ENCODE measurements around the gene PMP22. TPM values are rescaled to one million over a fixed set of nuclear protein-coding genes. Genes with fewer than 3 reads are reported as not detected.

PMP22 gene
- total RNA-seq, 3 donors from 2014 or later (not counting 1 experiment from before 2014, with no cell fraction given), result 5.7 TPM; not detected in 2

DNA sequence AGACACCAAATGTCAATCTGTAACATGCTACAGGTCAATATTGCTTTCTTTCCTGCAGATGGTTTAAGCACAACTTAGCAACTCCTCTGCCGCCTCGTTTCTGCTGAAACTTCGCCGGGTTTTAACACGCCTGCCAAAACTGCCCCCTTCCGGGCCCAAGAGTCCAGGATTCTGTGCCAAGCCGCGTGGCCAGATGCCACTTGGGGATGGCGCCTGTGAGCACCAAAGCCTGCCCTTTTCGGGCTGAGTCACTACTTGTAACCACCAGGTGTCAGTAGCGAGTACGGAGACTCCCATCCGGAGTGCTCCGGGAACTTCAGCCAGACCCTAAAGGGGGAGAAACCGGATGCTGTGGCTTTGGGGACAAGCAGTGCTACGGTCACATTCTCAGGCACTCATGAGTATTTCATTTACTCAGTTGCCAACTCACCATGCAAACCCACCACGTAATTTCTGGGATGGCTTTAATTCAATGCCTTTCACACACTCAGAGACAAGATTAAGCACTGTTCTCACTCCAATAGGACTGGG lies 7.8 kb downstream of the PMP22 start:
- intact Hi-C loops (cut with micrococcal nuclease), result loop anchor here (10.0 kb wide), 1 partner anchor 247 kb away; no protein-coding TSS in a partner anchor
- H3K27me3 ChIP-seq (ENCODE audit: control insufficient read depth, insufficient read depth, low read length), result peaks cover 10% of the 10 kb centered on the region
- H3K4me1 ChIP-seq (ENCODE audit: control insufficient read depth, insufficient read depth, low read length), result peaks cover 17% of the 10 kb centered on the region
- TF ChIP-seq, protein P1, sequence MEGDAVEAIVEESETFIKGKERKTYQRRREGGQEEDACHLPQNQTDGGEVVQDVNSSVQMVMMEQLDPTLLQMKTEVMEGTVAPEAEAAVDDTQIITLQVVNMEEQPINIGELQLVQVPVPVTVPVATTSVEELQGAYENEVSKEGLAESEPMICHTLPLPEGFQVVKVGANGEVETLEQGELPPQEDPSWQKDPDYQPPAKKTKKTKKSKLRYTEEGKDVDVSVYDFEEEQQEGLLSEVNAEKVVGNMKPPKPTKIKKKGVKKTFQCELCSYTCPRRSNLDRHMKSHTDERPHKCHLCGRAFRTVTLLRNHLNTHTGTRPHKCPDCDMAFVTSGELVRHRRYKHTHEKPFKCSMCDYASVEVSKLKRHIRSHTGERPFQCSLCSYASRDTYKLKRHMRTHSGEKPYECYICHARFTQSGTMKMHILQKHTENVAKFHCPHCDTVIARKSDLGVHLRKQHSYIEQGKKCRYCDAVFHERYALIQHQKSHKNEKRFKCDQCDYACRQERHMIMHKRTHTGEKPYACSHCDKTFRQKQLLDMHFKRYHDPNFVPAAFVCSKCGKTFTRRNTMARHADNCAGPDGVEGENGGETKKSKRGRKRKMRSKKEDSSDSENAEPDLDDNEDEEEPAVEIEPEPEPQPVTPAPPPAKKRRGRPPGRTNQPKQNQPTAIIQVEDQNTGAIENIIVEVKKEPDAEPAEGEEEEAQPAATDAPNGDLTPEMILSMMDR (IDR thresholded peaks at IDR 0.05), result peak; percentile 83
- no peaks in the 10 kb centered on the region for H3K36me3 ChIP-seq (ENCODE audit: control insufficient read depth, insufficient read depth, low read length)
- no peaks in the 10 kb centered on the region for H3K36me3 Mint-ChIP-seq
- no peaks in the 10 kb centered on the region for H3K9me3 ChIP-seq (ENCODE audit: control insufficient read depth, insufficient read depth, low read length)
- ATAC-seq (peak; percentile 49 to 72 (median 70)), DNase-seq (peak; percentile 36 to 77)
- H3K9me3 Mint-ChIP-seq, result no peaks in the 10 kb centered on the region
- no peak overlapping the region for H3K27ac Mint-ChIP-seq
- no peak overlapping the region for H3K27ac ChIP-seq (ENCODE audit: low read length)
- H3K4me3 ChIP-seq (ENCODE audit: low read length), result no peak overlapping the region
- H3K27me3 Mint-ChIP-seq (ENCODE audit: low read depth in 2 of 2), result peaks cover 39 to 63% of the 10 kb centered on the region in 2 donors
- 1% methylated on average over 17 of the region's 17 CpGs for WGBS (ENCODE audit: insufficient coverage)
- H3K4me1 Mint-ChIP-seq, result peaks cover 10% of the 10 kb centered on the region in 2 donors
- H3K4me3 Mint-ChIP-seq, result no peak overlapping the region

DNA sequence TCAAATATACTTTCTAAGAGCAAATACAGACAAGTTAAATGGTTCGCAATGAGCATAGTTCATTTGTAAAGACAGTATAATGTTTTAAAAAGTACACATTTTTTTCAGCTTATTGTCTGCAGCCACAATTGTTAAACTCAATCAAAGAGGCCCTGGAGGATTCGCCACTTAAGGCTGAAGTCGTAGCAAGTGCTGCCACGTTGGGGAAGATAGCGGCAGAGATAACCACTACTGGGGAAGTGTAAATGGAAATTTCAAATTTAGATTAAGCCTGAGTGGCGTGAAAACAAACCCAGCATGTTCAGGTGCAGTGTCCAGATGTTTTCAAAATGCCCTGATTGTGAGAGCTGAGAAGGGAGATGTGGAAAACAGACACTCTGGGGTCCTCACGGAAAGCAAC lies 8.4 kb downstream of the PMP22 start:
- no peak overlapping the region for H3K27ac ChIP-seq (ENCODE audit: low read length)
- WGBS (ENCODE audit: insufficient coverage), result 29% methylated on average over 6 of the region's 7 CpGs
- Mint-ChIP-seq H3K4me3 (no peak overlapping the region), H3K4me1 (peaks cover 10% of the 10 kb centered on the region in 2 donors), H3K9me3 (no peaks in the 10 kb centered on the region), H3K27me3 (ENCODE audit: low read depth in 2 of 2) (peaks cover 36 to 56% of the 10 kb centered on the region in 2 donors), H3K36me3 (no peaks in the 10 kb centered on the region), H3K27ac (no peak overlapping the region)
- peaks cover 17% of the 10 kb centered on the region for H3K4me1 ChIP-seq (ENCODE audit: control insufficient read depth, insufficient read depth, low read length)
- peaks cover 8% of the 10 kb centered on the region for H3K27me3 ChIP-seq (ENCODE audit: control insufficient read depth, insufficient read depth, low read length)
- no peak overlapping the region for H3K4me3 ChIP-seq (ENCODE audit: low read length)
- DNase-seq (no peak), ATAC-seq (no peak)
- H3K9me3 ChIP-seq (ENCODE audit: control insufficient read depth, insufficient read depth, low read length), result no peaks in the 10 kb centered on the region
- intact Hi-C loops (cut with micrococcal nuclease), result loop anchor here (10.0 kb wide), 1 partner anchor 248 kb away; no protein-coding TSS in a partner anchor
- TF ChIP-seq, protein P1 (IDR thresholded peaks at IDR 0.05), result no peak
- no peaks in the 10 kb centered on the region for H3K36me3 ChIP-seq (ENCODE audit: control insufficient read depth, insufficient read depth, low read length)

- Histone ChIP-seq H3K4me3 (ENCODE audit: low read length) (no peak overlapping the region), H3K27ac (ENCODE audit: low read length) (no peak overlapping the region), H3K4me1 (ENCODE audit: control insufficient read depth, insufficient read depth, low read length) (peaks cover 11% of the 10 kb centered on the region), H3K36me3 (ENCODE audit: control insufficient read depth, insufficient read depth, low read length) (no peaks in the 10 kb centered on the region), H3K27me3 (ENCODE audit: control insufficient read depth, insufficient read depth, low read length) (peaks cover under 1% of the 10 kb centered on the region), H3K9me3 (ENCODE audit: control insufficient read depth, insufficient read depth, low read length) (no peaks in the 10 kb centered on the region)
- ATAC-seq, result no peak
- Mint-ChIP-seq H3K36me3 (no peaks in the 10 kb centered on the region), H3K27me3 (ENCODE audit: low read depth in 2 of 2) (peaks cover 33 to 56% of the 10 kb centered on the region in 2 donors), H3K27ac (no peak overlapping the region), H3K4me3 (no peak overlapping the region), H3K4me1 (peaks cover 10% of the 10 kb centered on the region in 2 donors), H3K9me3 (no peaks in the 10 kb centered on the region)
- TF ChIP-seq, protein P1 (IDR thresholded peaks at IDR 0.05), result no peak
- DNase-seq, result no peak
- intact Hi-C loops (cut with micrococcal nuclease), result loop anchor here (10.0 kb wide), 1 partner anchor 249 kb away; no protein-coding TSS in a partner anchor
- 79% methylated on average over 10 of the region's 13 CpGs for WGBS (ENCODE audit: insufficient coverage)
Measured at GRCh38 chr17:15255713-15256454, 9.2 kb downstream of the PMP22 start.
